ENCODE measurements around the gene SPTLC3.

SPTLC3 gene

GRCh38 chr20:13101706-13102105, 92.9 kb downstream of the SPTLC3 start:
- no peak for DNase-seq

GRCh38 chr20:13102237-13102636, 93.5 kb downstream of the SPTLC3 start:
- DNase-seq: no peak

DNA sequence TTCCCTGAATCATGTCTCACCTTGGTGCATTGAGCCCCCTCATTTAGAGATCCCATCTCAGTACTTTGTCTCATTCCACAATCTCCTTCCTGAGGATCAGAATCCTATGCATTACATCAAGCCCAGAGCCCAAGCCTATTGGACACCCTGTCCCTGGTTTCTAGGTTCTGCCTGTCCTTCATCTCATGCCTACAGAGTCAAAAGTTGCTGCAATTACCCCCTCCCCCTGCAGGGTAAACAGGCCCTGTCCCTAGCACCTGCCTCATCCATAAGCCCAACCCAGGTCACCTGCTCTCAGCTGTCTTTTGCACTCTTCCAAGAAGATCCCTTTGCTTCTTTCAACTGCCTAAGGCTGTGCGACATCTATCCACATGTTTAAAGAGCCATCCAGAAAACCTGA, 93.9 kb downstream of the SPTLC3 start:
- DNase-seq: no peak

- no peak for DNase-seq
These were observed 96.3 kb downstream of the SPTLC3 start for GRCh38 chr20:13105039-13105438.

DNA sequence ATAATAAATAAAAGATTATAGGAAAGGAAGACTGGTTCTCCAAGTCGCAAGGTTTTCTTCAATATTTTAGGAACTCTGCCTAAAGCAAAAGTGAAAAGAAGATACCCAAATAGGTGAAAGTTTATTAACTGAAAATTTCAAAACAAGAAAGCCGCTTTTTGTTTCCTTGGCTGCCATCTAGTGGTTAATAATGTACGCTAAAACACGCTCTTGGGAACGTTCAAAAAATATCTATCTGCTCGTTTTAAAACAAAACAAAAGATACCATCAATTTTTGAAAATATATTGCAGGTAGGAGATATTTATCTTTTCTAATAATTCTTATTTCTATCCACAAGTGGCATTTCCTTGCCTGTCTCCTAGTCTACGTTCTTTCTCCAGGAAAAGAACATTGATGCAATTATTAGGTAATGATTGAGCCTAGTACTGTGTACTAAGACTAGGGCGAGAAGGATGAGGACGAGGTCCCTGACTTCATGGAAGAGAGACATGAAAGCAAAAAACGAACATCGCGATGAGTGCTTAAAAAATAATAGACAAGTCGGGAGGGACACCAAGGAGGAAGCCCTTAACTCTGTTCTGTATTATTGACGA, 97.2 kb downstream of the SPTLC3 start:
- peak; percentile 49 for DNase-seq

GRCh38 chr20:13109658-13110057, 100.9 kb downstream of the SPTLC3 start:
- DNase-seq: no peak

DNA sequence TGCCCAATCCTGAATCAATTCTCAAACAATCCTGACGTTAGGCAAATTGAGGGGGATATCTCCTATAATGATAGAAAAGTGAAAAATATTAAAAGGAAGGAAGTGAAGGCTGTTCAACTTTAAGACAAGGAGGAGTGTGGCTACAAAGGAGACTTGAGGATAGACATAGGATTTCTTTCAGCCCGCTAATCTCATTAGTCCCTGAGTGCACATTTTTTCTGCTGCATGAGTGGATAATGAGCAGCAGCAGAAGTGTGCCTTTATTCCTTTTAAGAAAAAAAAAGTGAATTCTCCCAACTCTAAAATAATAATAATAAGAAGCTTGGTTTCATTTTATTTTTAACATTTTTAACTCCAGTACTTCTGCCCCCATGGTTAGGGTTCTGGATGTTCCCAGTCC, 102.0 kb downstream of the SPTLC3 start:
- DNase-seq: no peak

- DNase-seq: no peak
These were observed 102.6 kb downstream of the SPTLC3 start for GRCh38 chr20:13111249-13111911.

DNA sequence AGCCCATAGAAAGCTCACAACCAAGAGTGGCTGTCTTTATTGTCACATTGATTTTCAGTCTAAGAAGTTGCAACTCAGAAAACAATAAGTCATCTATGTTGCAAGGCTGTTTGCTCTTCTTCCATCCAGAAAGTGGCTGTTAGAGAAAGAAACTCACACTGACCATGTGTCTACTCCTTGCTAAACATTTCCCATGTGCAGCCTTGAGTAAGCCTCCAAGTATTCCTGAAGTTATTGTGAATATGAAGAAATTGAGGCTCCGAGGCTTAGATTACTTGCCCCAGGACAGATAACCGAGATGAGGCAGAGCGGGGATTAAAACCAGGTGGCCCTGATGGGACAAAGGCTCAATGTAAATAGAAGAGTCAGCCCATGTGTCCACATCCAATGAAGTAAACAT, 105.0 kb downstream of the SPTLC3 start:
- no peak for DNase-seq

- DNase-seq: no peak
These were observed 108.4 kb downstream of the SPTLC3 start for GRCh38 chr20:13117200-13117599.

- no peak for DNase-seq
These were observed 109.9 kb downstream of the SPTLC3 start for GRCh38 chr20:13118676-13119075.

DNA sequence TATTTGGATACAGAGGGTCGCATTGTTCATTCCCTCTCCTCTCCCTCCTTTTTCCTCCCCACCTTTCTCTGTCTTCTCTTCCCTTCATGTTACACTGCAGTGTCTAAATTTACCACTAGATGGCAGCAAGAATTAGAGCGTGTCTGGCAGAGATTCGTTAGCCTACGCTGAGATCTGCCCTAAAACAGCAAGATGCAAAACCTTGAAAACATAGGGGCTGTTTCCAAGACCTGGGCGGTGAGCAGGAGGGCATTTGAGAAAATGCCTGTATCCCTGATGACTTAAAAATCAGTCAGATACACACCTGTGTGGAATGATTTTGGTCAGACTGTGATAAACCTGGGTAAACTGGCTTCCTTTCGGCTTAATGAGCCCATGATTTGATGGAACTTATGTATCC, 110.8 kb downstream of the SPTLC3 start:
- peak; percentile 64 for DNase-seq

- no peak for DNase-seq
These were observed 111.7 kb downstream of the SPTLC3 start for GRCh38 chr20:13120471-13120870.

GRCh38 chr20:13121840-13122515, 113.2 kb downstream of the SPTLC3 start:
- no peak for DNase-seq

DNA sequence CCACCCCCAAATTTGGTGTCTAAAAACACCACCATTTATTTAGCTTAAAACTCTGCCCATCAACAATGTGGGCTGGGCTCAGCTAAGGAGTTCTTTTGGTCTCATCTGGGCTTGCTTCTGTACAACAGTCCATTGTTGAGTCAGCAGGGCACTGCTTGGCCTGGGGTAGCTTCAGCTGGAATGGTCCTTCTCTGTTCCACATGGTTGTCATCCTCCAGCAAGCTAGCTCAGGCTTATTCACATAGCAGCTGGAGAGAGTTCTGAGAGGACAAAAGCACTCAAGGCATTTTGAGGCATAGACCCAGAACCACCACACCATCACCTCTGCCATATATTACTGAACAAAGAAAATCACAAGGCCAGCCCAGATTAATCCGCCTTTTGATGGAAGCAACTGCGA, 116.7 kb downstream of the SPTLC3 start:
- no peak for DNase-seq

- no peak for DNase-seq
These were observed 119.4 kb downstream of the SPTLC3 start for GRCh38 chr20:13128173-13128572.

GRCh38 chr20:13130061-13130706, 121.4 kb downstream of the SPTLC3 start:
- no peak for DNase-seq

- no peak for DNase-seq
These were observed 121.9 kb downstream of the SPTLC3 start for GRCh38 chr20:13130707-13131103.

- no peak for DNase-seq
These were observed 122.9 kb downstream of the SPTLC3 start for GRCh38 chr20:13131688-13132087.

- no peak for DNase-seq
These were observed 130.8 kb downstream of the SPTLC3 start for GRCh38 chr20:13139459-13140150.

DNA sequence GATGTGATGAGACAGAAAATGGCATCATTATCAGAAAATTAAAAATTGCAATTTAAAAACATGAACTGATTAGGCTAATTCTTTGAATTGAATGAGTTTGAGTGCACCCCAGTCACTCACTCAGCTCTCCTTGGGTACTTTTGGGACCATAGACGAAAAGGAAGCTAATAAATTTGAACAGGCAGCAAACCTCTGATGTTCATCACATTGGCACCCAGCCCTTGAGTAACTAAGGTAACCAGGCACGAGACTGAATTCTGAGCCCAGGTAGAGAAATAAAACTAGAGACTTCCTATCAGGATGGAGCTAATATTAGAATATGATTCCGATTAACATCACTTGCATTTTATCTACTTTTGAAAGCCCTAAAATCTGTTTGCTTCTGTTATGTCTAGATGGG, 131.4 kb downstream of the SPTLC3 start:
- no peak for DNase-seq

GRCh38 chr20:13140775-13141174, 132.0 kb downstream of the SPTLC3 start:
- no peak for DNase-seq

- DNase-seq: no peak
These were observed 132.8 kb downstream of the SPTLC3 start for GRCh38 chr20:13141546-13141945.

Measured in retina (tissue), 1 donor.